Neuronal stem cell (in vitro differentiated cells): ENCODE measurements around the gene GRXCR2.
A peak's percentile ranks its signal among the peaks of the same experiment; 100 is the strongest.

Experiments used
- DNase-seq: peaks from one replicate; pipeline ENCODE4 v3.0.0-alpha.2; 2013; ENCODE audit warnings: low spot score
- H2AFZ ChIP-seq: one replicate; pipeline ENCODE4 v1.6.1; 2013; ENCODE audit warnings: mild to moderate bottlenecking, low read length, inconsistent platforms
- H2AK5ac ChIP-seq: 2 replicates; pipeline ENCODE4 v1.6.1; 2013; ENCODE audit warnings: low read depth, mild to moderate bottlenecking, inconsistent platforms, low read length, moderate library complexity, mixed read lengths
- H2BK120ac ChIP-seq: 2 replicates; pipeline ENCODE4 v1.6.1; 2013; ENCODE audit warnings: low read depth, mild to moderate bottlenecking, inconsistent platforms, low read length, moderate library complexity, mixed read lengths
- H2BK12ac ChIP-seq: one replicate; pipeline ENCODE4 v1.6.1; 2013; ENCODE audit warnings: low read length, inconsistent platforms
- H2BK15ac ChIP-seq: 2 replicates; pipeline ENCODE4 v1.6.1; 2013; ENCODE audit warnings: mild to moderate bottlenecking, low read length, inconsistent platforms, mixed read lengths
- H2BK5ac ChIP-seq: one replicate; pipeline ENCODE4 v1.6.1; 2013; ENCODE audit warnings: inconsistent platforms, mild to moderate bottlenecking, low read length, moderate library complexity
- H3K14ac ChIP-seq: one replicate; pipeline ENCODE4 v1.6.1; 2013; ENCODE audit warnings: low read length, inconsistent platforms
- H3K18ac ChIP-seq: 2 replicates; pipeline ENCODE4 v1.6.1; 2013; ENCODE audit warnings: low read length, inconsistent platforms
- H3K23ac ChIP-seq: 2 replicates; pipeline ENCODE4 v1.6.1; 2013; ENCODE audit warnings: low read depth, mild to moderate bottlenecking, mixed read lengths, low read length, inconsistent platforms; ENCODE audit not compliant: poor library complexity
- H3K27ac ChIP-seq: replicated peaks from 3 replicates; pipeline ENCODE4 v1.5.1; 2013; ENCODE audit warnings: low read length, inconsistent platforms
- H3K27me3 ChIP-seq, 3 experiments: 2 replicates each; pipeline ENCODE4 v1.6.1; 2013; ENCODE audit warnings: low read length in 3 of 3, mild to moderate bottlenecking in 2 of 3, inconsistent platforms in 1 of 3, low read depth in 1 of 3, mixed read lengths in 1 of 3, moderate library complexity in 1 of 3; ENCODE audit not compliant: control insufficient read depth in 3 of 3, insufficient read depth in 3 of 3
- H3K36me3 ChIP-seq, 2 donors: replicated peaks in 1 of 2; 2 replicates each; pipeline ENCODE4 v1.6.1; 2013; ENCODE audit warnings: low read length in 2 of 2; ENCODE audit not compliant: control insufficient read depth in 2 of 2, insufficient read depth in 2 of 2
- H3K4ac ChIP-seq: 2 replicates; pipeline ENCODE4 v1.6.1; 2013; ENCODE audit warnings: inconsistent platforms, mild to moderate bottlenecking, low read length, moderate library complexity
- H3K4me1 ChIP-seq, 2 donors: 1 replicate in 1 of 2; 2 replicates in 1 of 2; pipeline ENCODE4 v1.6.1; 2013; ENCODE audit warnings: low read length in 2 of 2, low read depth in 1 of 2; ENCODE audit not compliant: control insufficient read depth in 2 of 2, insufficient read depth in 1 of 2
- H3K4me2 ChIP-seq: one replicate; pipeline ENCODE4 v1.6.1; 2013; ENCODE audit warnings: mild to moderate bottlenecking, low read length, inconsistent platforms; ENCODE audit not compliant: insufficient read depth, poor library complexity, severe bottlenecking
- H3K4me3 ChIP-seq, 2 donors: 2 replicates each; pipeline ENCODE4 v1.5.1; 2013; ENCODE audit warnings: low read length in 2 of 2, mild to moderate bottlenecking in 2 of 2, inconsistent platforms in 1 of 2, moderate library complexity in 1 of 2
- H3K79me1 ChIP-seq: one replicate; pipeline ENCODE4 v1.6.1; 2013; ENCODE audit warnings: low read depth, mild to moderate bottlenecking, inconsistent platforms, low read length, moderate library complexity
- H3K9ac ChIP-seq: one replicate; pipeline ENCODE4 v1.6.1; 2013; ENCODE audit warnings: mild to moderate bottlenecking, low read depth, low read length, inconsistent platforms; ENCODE audit not compliant: poor library complexity
- H3K9me3 ChIP-seq, 2 donors: replicated peaks in 1 of 2; 2 replicates each; pipeline versions ENCODE3 to v1.6.1; 2013; ENCODE audit warnings: low read length in 2 of 2, mild to moderate bottlenecking in 2 of 2, inconsistent platforms in 1 of 2, low read depth in 1 of 2, mixed read lengths in 1 of 2, moderate library complexity in 1 of 2; ENCODE audit not compliant: control insufficient read depth in 2 of 2, insufficient read depth in 1 of 2
- H4K8ac ChIP-seq: one replicate; pipeline ENCODE4 v1.6.1; 2013; ENCODE audit warnings: low read depth, mild to moderate bottlenecking, inconsistent platforms, low read length, moderate library complexity
- H4K91ac ChIP-seq: one replicate; pipeline ENCODE4 v1.6.1; 2013; ENCODE audit warnings: low read length, low read depth, mild to moderate bottlenecking, inconsistent platforms; ENCODE audit not compliant: poor library complexity
- WGBS, 2 donors: extraction: QIAGEN DNeasy Blood & Tissue Kit; methylation state at CpG; one replicate each; pipeline ENCODE4 v1.1.7; 2013; ENCODE audit warnings: missing lambda C conversion rate in 2 of 2, mixed read lengths in 1 of 2; ENCODE audit not compliant: insufficient read length in 2 of 2, insufficient replicate concordance in 1 of 2; ENCODE audit errors: extremely low coverage in 2 of 2; 5-methylcytosine and 5-hydroxymethylcytosine counted together

The GRXCR2 gene

GRCh38 chr5:145830594-145830993, 42.2 kb downstream of the GRXCR2 start:
- H3K4ac ChIP-seq: no peak overlapping the region
- DNase-seq: no peak
- H2BK5ac ChIP-seq: no peak overlapping the region
- peaks cover 2% of the 10 kb centered on the region for H3K79me1 ChIP-seq
- H3K9ac ChIP-seq: no peak overlapping the region
- no peak overlapping the region for H3K4me3 ChIP-seq
- no peak overlapping the region for H2BK15ac ChIP-seq
- H3K36me3 ChIP-seq: no peaks in the 10 kb centered on the region
- no peak overlapping the region for H3K18ac ChIP-seq
- no peaks in the 10 kb centered on the region for H3K9me3 ChIP-seq
- no peak overlapping the region for H4K8ac ChIP-seq
- H3K4me2 ChIP-seq: no peak overlapping the region
- peaks cover 0 to 20% (median 0%) of the 10 kb centered on the region in 3 experiments for H3K27me3 ChIP-seq
- no CpG with 5 or more reads among the region's 1 CpG for WGBS, 2 donors
- H2AK5ac ChIP-seq: no peak overlapping the region
- H2AFZ ChIP-seq: no peak overlapping the region
- no peak overlapping the region for H4K91ac ChIP-seq
- H3K14ac ChIP-seq: no peak overlapping the region
- H3K27ac ChIP-seq: no peak overlapping the region
- H3K23ac ChIP-seq: no peak overlapping the region
- no peak overlapping the region for H2BK12ac ChIP-seq
- H3K4me1 ChIP-seq: peaks cover 0 to 3% of the 10 kb centered on the region in 2 donors
- no peak overlapping the region for H2BK120ac ChIP-seq

- no peak for DNase-seq
- H3K23ac ChIP-seq: no peak overlapping the region
- no peaks in the 10 kb centered on the region for H3K9me3 ChIP-seq
- H3K14ac ChIP-seq: no peak overlapping the region
- peaks cover 2% of the 10 kb centered on the region for H3K79me1 ChIP-seq
- H4K8ac ChIP-seq: no peak overlapping the region
- no peak overlapping the region for H4K91ac ChIP-seq
- no peak overlapping the region for H3K4me2 ChIP-seq
- H2AFZ ChIP-seq: no peak overlapping the region
- peaks cover 0 to 2% of the 10 kb centered on the region in 2 donors for H3K4me1 ChIP-seq
- no peak overlapping the region for H2BK120ac ChIP-seq
- no peak overlapping the region for H3K4me3 ChIP-seq
- H3K27ac ChIP-seq: no peak overlapping the region
- H2AK5ac ChIP-seq: no peak overlapping the region
- H3K36me3 ChIP-seq: no peaks in the 10 kb centered on the region
- peaks cover 0 to 15% (median 0%) of the 10 kb centered on the region in 3 experiments for H3K27me3 ChIP-seq
- H2BK15ac ChIP-seq: no peak overlapping the region
- H3K4ac ChIP-seq: no peak overlapping the region
- no peak overlapping the region for H2BK12ac ChIP-seq
- no peak overlapping the region for H3K9ac ChIP-seq
- H3K18ac ChIP-seq: no peak overlapping the region
- no peak overlapping the region for H2BK5ac ChIP-seq
Measured at GRCh38 chr5:145829708-145830361, 43.0 kb downstream of the GRXCR2 start.

- Histone ChIP-seq H3K9ac (no peak overlapping the region), H2AK5ac (no peak overlapping the region), H3K4me1 (peaks cover 0 to 2% of the 10 kb centered on the region in 2 donors), H3K9me3 (no peaks in the 10 kb centered on the region), H4K8ac (no peak overlapping the region), H2BK15ac (no peak overlapping the region), H3K14ac (no peak overlapping the region), H3K4me3 (no peak overlapping the region), H3K18ac (no peak overlapping the region), H2BK12ac (no peak overlapping the region), H2AFZ (no peak overlapping the region), H2BK5ac (no peak overlapping the region), H3K4ac (no peak overlapping the region), H2BK120ac (no peak overlapping the region), H3K23ac (no peak overlapping the region), H3K27ac (no peak overlapping the region), H3K4me2 (no peak overlapping the region), H4K91ac (no peak overlapping the region), H3K27me3 (no peaks in the 10 kb centered on the region), H3K79me1 (peaks cover 2% of the 10 kb centered on the region), H3K36me3 (no peaks in the 10 kb centered on the region)
- no peak for DNase-seq
- WGBS, 2 donors: no CpG with 5 or more reads among the region's 8 CpGs
Measured at GRCh38 chr5:145826895-145827674, 45.7 kb downstream of the GRXCR2 start.

- Histone ChIP-seq H3K4me2 (no peak overlapping the region), H3K27ac (no peak overlapping the region), H3K18ac (no peak overlapping the region), H3K9ac (no peak overlapping the region), H3K4ac (no peak overlapping the region), H2BK15ac (no peak overlapping the region), H2BK5ac (no peak overlapping the region), H3K79me1 (peaks cover 2% of the 10 kb centered on the region), H3K14ac (no peak overlapping the region), H3K4me3 (no peak overlapping the region), H2BK12ac (no peak overlapping the region), H3K4me1 (peaks cover 0 to 2% of the 10 kb centered on the region in 2 donors), H4K8ac (no peak overlapping the region), H2AFZ (peak overlapping the region; percentile 34), H3K23ac (no peak overlapping the region), H3K36me3 (no peaks in the 10 kb centered on the region), H3K9me3 (no peaks in the 10 kb centered on the region), H3K27me3 (no peaks in the 10 kb centered on the region), H4K91ac (no peak overlapping the region), H2AK5ac (no peak overlapping the region), H2BK120ac (no peak overlapping the region)
- peak; percentile 21 for DNase-seq
- no CpG with 5 or more reads among the region's 3 CpGs for WGBS, 2 donors
Measured at GRCh38 chr5:145825751-145826180, 47.0 kb downstream of the GRXCR2 start.
